ENCODE results near the gene TBR1. TPM values are rescaled to one million over a fixed set of nuclear protein-coding genes. Genes with fewer than 3 reads are reported as not detected.

Gene TBR1
- total RNA-seq, 1 donor from 2014 or later = 0.05 TPM

- intact Hi-C loops (cut with micrococcal nuclease) = loop anchor here (1.0 to 5.0 kb wide), 4 partner anchors 11 to 695 kb away; partner anchors contain the start of gene TBR1
Measured at GRCh38 chr2:161426922-161427663, 11.0 kb downstream of the TBR1 start.

- intact Hi-C loops (cut with micrococcal nuclease) = loop anchor here (1.0 to 5.0 kb wide), 4 partner anchors 12 to 694 kb away; partner anchors contain the start of gene TBR1
Measured at GRCh38 chr2:161427664-161428587, 11.8 kb downstream of the TBR1 start.

GRCh38 chr2:161430386-161430785 lies 14.3 kb downstream of the TBR1 start:
- intact Hi-C loops (cut with micrococcal nuclease) = no loop called here

- intact Hi-C loops (cut with micrococcal nuclease) = no loop called here
Measured at GRCh38 chr2:161432107-161432506, 16.0 kb downstream of the TBR1 start.

- intact Hi-C loops (cut with micrococcal nuclease) = no loop called here
Measured at GRCh38 chr2:161434118-161434517, 18.0 kb downstream of the TBR1 start.

GRCh38 chr2:161436411-161436810 lies 20.3 kb downstream of the TBR1 start:
- intact Hi-C loops (cut with micrococcal nuclease) = no loop called here

- intact Hi-C loops (cut with micrococcal nuclease) = no loop called here
Measured at GRCh38 chr2:161438598-161438997, 22.5 kb downstream of the TBR1 start.

GRCh38 chr2:161445097-161445496 lies 29.0 kb downstream of the TBR1 start:
- intact Hi-C loops (cut with micrococcal nuclease) = no loop called here

GRCh38 chr2:161448431-161448830 lies 32.3 kb downstream of the TBR1 start:
- intact Hi-C loops (cut with micrococcal nuclease) = no loop called here

- intact Hi-C loops (cut with micrococcal nuclease) = no loop called here
Measured at GRCh38 chr2:161471631-161472030, 55.5 kb downstream of the TBR1 start.

- intact Hi-C loops (cut with micrococcal nuclease) = no loop called here
Measured at GRCh38 chr2:161474920-161475319, 58.8 kb downstream of the TBR1 start.

Other genes starting within 250 kb of the TBR1 start
- 78.4 and 84.4 TPM in 2 replicates for gene PSMD14, start 107.9 kb upstream of the TBR1 start, total RNA-seq
- 0.34 and 0.64 TPM in 2 replicates for gene SLC4A10, start 208.1 kb downstream of the TBR1 start, total RNA-seq